Gastrocnemius medialis (tissue), 4 donors: ENCODE results near the gene ENOX2.

Source experiments
- POLR2A ChIP-seq, 2 donors: fragments of 450-650 bp; IDR thresholded peaks; one replicate each; pipeline ENCODE4 v1.6.1; 2017; ENCODE audit warnings: antibody characterized with exemption in 2 of 2, mild to moderate bottlenecking in 2 of 2, moderate library complexity in 2 of 2
- TF ChIP-seq, protein P1 (sequence below), 5 experiments: fragments of 450-650 bp in 3 of 5; fragments of 200-600 bp in 2 of 5; sonication (generic) in 2 of 5; IDR thresholded peaks in 4 of 5; conservative IDR thresholded peaks in 1 of 5; 1 replicate in 4 of 5; 2 replicates in 1 of 5; pipeline ENCODE4 v1.5.1; 2016 to 2019; ENCODE audit warnings: antibody characterized with exemption in 5 of 5, mild to moderate bottlenecking in 3 of 5, moderate library complexity in 3 of 5

DNA sequence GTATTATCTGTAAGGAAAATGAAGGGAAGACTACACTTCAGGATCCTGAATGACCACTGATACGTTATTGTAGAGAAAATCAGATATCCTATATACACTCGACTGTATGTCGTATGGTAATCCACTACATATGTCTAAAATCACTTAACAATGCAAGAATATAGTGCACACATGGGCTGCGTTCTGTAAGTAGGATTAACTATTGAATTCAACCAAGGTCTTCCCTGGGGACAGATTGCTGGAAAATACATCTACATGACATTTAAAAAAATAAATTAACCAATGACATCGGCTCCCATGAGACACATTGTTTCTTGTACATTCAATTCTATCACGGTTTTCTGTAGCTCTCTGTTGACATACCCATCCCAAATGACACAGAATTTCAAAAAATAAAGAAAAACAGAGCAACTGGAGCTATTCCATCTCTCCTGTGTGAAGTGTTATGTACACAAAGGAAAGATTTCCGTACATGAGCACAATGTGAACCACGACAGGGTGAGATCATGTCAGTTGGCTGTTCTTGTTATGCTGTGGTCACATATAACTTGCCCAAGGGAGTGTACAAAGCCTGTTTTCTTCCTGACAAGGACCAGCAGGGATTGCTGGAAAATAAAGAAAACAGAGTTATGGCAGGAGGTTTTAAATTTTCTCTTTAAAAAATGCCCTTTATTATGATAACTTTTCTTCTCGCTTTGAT is 6.1 kb downstream of the ENOX2 start:
- TF ChIP-seq, protein P1, sequence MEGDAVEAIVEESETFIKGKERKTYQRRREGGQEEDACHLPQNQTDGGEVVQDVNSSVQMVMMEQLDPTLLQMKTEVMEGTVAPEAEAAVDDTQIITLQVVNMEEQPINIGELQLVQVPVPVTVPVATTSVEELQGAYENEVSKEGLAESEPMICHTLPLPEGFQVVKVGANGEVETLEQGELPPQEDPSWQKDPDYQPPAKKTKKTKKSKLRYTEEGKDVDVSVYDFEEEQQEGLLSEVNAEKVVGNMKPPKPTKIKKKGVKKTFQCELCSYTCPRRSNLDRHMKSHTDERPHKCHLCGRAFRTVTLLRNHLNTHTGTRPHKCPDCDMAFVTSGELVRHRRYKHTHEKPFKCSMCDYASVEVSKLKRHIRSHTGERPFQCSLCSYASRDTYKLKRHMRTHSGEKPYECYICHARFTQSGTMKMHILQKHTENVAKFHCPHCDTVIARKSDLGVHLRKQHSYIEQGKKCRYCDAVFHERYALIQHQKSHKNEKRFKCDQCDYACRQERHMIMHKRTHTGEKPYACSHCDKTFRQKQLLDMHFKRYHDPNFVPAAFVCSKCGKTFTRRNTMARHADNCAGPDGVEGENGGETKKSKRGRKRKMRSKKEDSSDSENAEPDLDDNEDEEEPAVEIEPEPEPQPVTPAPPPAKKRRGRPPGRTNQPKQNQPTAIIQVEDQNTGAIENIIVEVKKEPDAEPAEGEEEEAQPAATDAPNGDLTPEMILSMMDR (IDR thresholded peaks at IDR 0.05 in 4 of 5, conservative IDR thresholded peaks at IDR 0.05 in 1 of 5): no peak
- TF ChIP-seq POLR2A (IDR thresholded peaks at IDR 0.05): no peak
